ENCODE data around the gene GMDS. TPM values are rescaled to one million over a fixed set of nuclear protein-coding genes. Genes with fewer than 3 reads are reported as not detected.

Gene GMDS
- total RNA-seq, 2 experiments from 2014 or later: 13.9 to 16.4 TPM

DNA sequence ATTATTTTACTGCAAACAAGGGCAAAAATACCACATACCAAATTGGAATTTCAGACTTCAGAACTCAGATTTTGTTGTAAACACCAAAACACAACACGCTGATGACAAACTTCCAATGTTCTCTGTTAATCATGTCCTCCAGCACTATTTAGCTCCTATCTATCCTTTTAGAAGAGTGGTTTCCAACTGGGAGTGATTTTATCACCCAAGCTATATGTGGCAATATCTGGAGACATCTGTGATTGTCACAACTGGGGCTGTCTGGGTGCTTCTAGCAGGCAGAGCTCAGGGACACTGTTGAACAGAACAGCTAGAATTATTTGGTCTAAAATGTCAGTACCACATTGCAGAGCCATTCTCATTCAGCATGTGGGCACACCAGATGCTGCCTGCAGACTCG lies 391.1 kb downstream of the GMDS start:
- no peaks in the 10 kb centered on the region for H3K36me3 ChIP-seq (ENCODE audit: insufficient read depth, low read length)
- DNase-seq (no peak), ATAC-seq (ENCODE audit: poor library complexity) (no peak)
- Mint-ChIP-seq H3K27me3 (no peaks in the 10 kb centered on the region), H3K4me1 (ENCODE audit: low read depth) (no peaks in the 10 kb centered on the region), H3K4me3 (no peak overlapping the region), H3K36me3 (ENCODE audit: low read depth) (no peaks in the 10 kb centered on the region), H3K9me3 (no peaks in the 10 kb centered on the region), H3K27ac (no peak overlapping the region)
- H3K27ac ChIP-seq (ENCODE audit: low read depth in 1 of 2, low read length in 2 of 2): no peak overlapping the region
- H3K4me1 ChIP-seq (ENCODE audit: insufficient read depth, low read length): no peaks in the 10 kb centered on the region
- intact Hi-C loops (cut with DNase I, micrococcal nuclease): no loop called here
- TF ChIP-seq, protein P1, sequence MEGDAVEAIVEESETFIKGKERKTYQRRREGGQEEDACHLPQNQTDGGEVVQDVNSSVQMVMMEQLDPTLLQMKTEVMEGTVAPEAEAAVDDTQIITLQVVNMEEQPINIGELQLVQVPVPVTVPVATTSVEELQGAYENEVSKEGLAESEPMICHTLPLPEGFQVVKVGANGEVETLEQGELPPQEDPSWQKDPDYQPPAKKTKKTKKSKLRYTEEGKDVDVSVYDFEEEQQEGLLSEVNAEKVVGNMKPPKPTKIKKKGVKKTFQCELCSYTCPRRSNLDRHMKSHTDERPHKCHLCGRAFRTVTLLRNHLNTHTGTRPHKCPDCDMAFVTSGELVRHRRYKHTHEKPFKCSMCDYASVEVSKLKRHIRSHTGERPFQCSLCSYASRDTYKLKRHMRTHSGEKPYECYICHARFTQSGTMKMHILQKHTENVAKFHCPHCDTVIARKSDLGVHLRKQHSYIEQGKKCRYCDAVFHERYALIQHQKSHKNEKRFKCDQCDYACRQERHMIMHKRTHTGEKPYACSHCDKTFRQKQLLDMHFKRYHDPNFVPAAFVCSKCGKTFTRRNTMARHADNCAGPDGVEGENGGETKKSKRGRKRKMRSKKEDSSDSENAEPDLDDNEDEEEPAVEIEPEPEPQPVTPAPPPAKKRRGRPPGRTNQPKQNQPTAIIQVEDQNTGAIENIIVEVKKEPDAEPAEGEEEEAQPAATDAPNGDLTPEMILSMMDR (IDR thresholded peaks at IDR 0.05): no peak
- H3K27me3 ChIP-seq (ENCODE audit: control insufficient read depth in 1 of 2, insufficient read depth in 2 of 2, low read length in 2 of 2): no peaks in the 10 kb centered on the region
- no peak overlapping the region for H3K4me3 ChIP-seq (ENCODE audit: low read length)
- no peaks in the 10 kb centered on the region for H3K9me3 ChIP-seq (ENCODE audit: control insufficient read depth in 1 of 2, insufficient read depth in 1 of 2, low read length in 2 of 2)
- CTCF ChIA-PET: no interaction called here
- POLR2A ChIA-PET: no interaction called here

DNA sequence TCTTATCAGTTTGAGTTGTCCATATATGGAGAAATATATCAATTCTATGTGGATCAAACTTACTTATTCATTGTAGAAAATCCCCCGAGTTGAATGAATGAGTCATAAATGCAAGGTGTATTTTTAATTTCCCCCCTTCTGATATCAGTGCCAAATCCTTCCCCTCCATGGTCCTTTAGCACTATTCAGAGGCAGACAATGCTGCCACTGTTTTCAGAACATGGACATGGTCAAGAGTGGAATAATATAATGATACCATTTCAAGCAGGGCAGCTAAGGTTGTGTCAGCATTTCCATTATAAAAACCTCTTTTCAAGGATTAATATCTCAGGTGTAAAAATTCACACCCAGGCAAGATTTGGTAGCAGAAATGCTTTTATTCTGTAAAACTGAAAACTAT lies 391.6 kb downstream of the GMDS start:
- Histone ChIP-seq H3K4me1 (ENCODE audit: insufficient read depth, low read length) (no peaks in the 10 kb centered on the region), H3K27ac (ENCODE audit: low read depth in 1 of 2, low read length in 2 of 2) (no peak overlapping the region), H3K36me3 (ENCODE audit: insufficient read depth, low read length) (no peaks in the 10 kb centered on the region), H3K9me3 (ENCODE audit: control insufficient read depth in 1 of 2, insufficient read depth in 1 of 2, low read length in 2 of 2) (no peaks in the 10 kb centered on the region), H3K4me3 (ENCODE audit: low read length) (no peak overlapping the region), H3K27me3 (ENCODE audit: control insufficient read depth in 1 of 2, insufficient read depth in 2 of 2, low read length in 2 of 2) (no peaks in the 10 kb centered on the region)
- POLR2A ChIA-PET: no interaction called here
- CTCF ChIA-PET: no interaction called here
- intact Hi-C loops (cut with DNase I, micrococcal nuclease): no loop called here
- no peaks in the 10 kb centered on the region for H3K27me3 Mint-ChIP-seq
- ATAC-seq (ENCODE audit: poor library complexity) (no peak), DNase-seq (no peak)
- H3K9me3 Mint-ChIP-seq: no peaks in the 10 kb centered on the region
- TF ChIP-seq, protein P1 (IDR thresholded peaks at IDR 0.05): no peak
- H3K36me3 Mint-ChIP-seq (ENCODE audit: low read depth): no peaks in the 10 kb centered on the region
- no peak overlapping the region for H3K27ac Mint-ChIP-seq
- H3K4me1 Mint-ChIP-seq (ENCODE audit: low read depth): no peaks in the 10 kb centered on the region
- H3K4me3 Mint-ChIP-seq: no peak overlapping the region

GRCh38 chr6:1851681-1852456 lies 393.5 kb downstream of the GMDS start:
- Mint-ChIP-seq H3K27ac (no peak overlapping the region), H3K9me3 (peaks cover 2% of the 10 kb centered on the region), H3K4me1 (ENCODE audit: low read depth) (no peaks in the 10 kb centered on the region), H3K27me3 (no peaks in the 10 kb centered on the region), H3K36me3 (ENCODE audit: low read depth) (no peaks in the 10 kb centered on the region), H3K4me3 (no peak overlapping the region)
- no peak overlapping the region for H3K27ac ChIP-seq (ENCODE audit: low read depth in 1 of 2, low read length in 2 of 2)
- no peak for ATAC-seq (ENCODE audit: poor library complexity)
- no peaks in the 10 kb centered on the region for H3K4me1 ChIP-seq (ENCODE audit: insufficient read depth, low read length)
- ChIA-PET POLR2A (no interaction called here), CTCF (no interaction called here)
- no peak for DNase-seq
- H3K4me3 ChIP-seq (ENCODE audit: low read length): no peak overlapping the region
- no peaks in the 10 kb centered on the region for H3K36me3 ChIP-seq (ENCODE audit: insufficient read depth, low read length)
- H3K27me3 ChIP-seq (ENCODE audit: control insufficient read depth in 1 of 2, insufficient read depth in 2 of 2, low read length in 2 of 2): no peaks in the 10 kb centered on the region
- intact Hi-C loops (cut with DNase I, micrococcal nuclease): no loop called here
- TF ChIP-seq, protein P1 (IDR thresholded peaks at IDR 0.05): no peak
- H3K9me3 ChIP-seq (ENCODE audit: control insufficient read depth in 1 of 2, insufficient read depth in 1 of 2, low read length in 2 of 2): no peaks in the 10 kb centered on the region

Measured in CD4-positive, alpha-beta T cell (primary cell).